Ishikawa (cell line): ENCODE measurements around the gene ZNF441.

Experiments used
- CEBPB ChIP-seq: IDR thresholded peaks from 2 replicates; pipeline ENCODE4 v1.6.1; 2012
- CREB1 ChIP-seq: IDR thresholded peaks from 2 replicates; pipeline ENCODE4 v1.6.1; 2012; ENCODE audit warnings: low read depth
- EGR1 ChIP-seq: IDR thresholded peaks from 2 replicates; pipeline ENCODE4 v1.6.1; 2012
- EP300 ChIP-seq: IDR thresholded peaks from 2 replicates; pipeline ENCODE4 v1.6.1; 2012; ENCODE audit warnings: borderline replicate concordance
- FOXM1 ChIP-seq: IDR thresholded peaks from 2 replicates; pipeline ENCODE4 v1.6.1; 2012; ENCODE audit warnings: low read depth, borderline replicate concordance
- NFIC ChIP-seq: IDR thresholded peaks from 2 replicates; pipeline ENCODE4 v1.6.1; 2012
- RAD21 ChIP-seq: IDR thresholded peaks from 2 replicates; pipeline ENCODE4 v1.6.1; 2012; ENCODE audit warnings: low read depth
- TAF1 ChIP-seq: IDR thresholded peaks from 2 replicates; pipeline ENCODE4 v1.6.1; 2012; ENCODE audit warnings: low read depth, mild to moderate bottlenecking
- TCF12 ChIP-seq: IDR thresholded peaks from 2 replicates; pipeline ENCODE4 v1.6.1; 2012; ENCODE audit warnings: low read depth
- TEAD4 ChIP-seq: IDR thresholded peaks from 2 replicates; pipeline ENCODE4 v1.6.1; 2012
- YY1 ChIP-seq: IDR thresholded peaks from 2 replicates; pipeline ENCODE4 v1.6.1; 2012; ENCODE audit warnings: low read depth
- ZBTB7A ChIP-seq: IDR thresholded peaks from 2 replicates; pipeline ENCODE4 v1.6.1; 2012; ENCODE audit warnings: low read depth
- TF ChIP-seq, protein P1 (sequence below): IDR thresholded peaks from 2 replicates; pipeline ENCODE4 v1.6.1; 2012
- TF ChIP-seq, protein P2 (sequence below): IDR thresholded peaks from 2 replicates; pipeline ENCODE4 v1.6.1; 2012; ENCODE audit warnings: low read depth, mild to moderate bottlenecking
- TF ChIP-seq, protein P3 (sequence below): IDR thresholded peaks from 2 replicates; pipeline ENCODE4 v1.6.1; 2012

Gene ZNF441

DNA sequence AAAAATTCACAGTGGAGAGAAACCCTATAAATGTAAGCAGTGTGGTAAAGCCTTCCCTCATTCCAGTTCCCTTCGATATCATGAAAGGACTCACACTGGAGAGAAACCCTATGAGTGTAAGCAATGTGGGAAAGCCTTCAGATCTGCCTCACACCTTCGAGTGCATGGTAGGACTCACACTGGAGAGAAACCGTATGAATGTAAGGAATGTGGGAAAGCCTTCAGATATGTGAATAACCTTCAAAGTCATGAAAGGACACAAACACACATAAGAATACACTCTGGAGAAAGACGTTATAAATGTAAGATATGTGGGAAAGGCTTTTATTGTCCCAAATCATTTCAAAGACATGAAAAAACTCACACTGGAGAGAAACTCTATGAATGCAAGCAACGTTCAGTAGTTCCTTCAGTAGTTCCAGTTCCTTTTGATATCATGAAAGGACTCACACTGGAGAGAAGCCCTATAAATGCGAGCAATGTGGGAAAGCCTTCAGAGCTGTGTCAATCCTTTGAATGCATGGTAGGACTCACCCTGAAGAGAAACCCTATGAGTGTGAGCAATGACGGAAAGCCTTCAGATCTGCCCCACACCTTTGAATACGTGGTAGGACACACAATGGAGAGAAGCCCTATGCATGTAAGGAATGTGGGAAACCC, 65.6 kb downstream of the ZNF441 start:
- no peak for TF ChIP-seq YY1
- TF ChIP-seq TAF1, result no peak
- no peak for TF ChIP-seq CEBPB
- no peak for TF ChIP-seq RAD21
- TF ChIP-seq EGR1, result no peak
- no peak for TF ChIP-seq TCF12
- no peak for TF ChIP-seq ZBTB7A
- TF ChIP-seq TEAD4, result no peak
- no peak for TF ChIP-seq EP300
- TF ChIP-seq, protein P1, sequence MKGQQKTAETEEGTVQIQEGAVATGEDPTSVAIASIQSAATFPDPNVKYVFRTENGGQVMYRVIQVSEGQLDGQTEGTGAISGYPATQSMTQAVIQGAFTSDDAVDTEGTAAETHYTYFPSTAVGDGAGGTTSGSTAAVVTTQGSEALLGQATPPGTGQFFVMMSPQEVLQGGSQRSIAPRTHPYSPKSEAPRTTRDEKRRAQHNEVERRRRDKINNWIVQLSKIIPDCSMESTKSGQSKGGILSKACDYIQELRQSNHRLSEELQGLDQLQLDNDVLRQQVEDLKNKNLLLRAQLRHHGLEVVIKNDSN, result no peak
- TF ChIP-seq CREB1, result no peak
- TF ChIP-seq, protein P2, sequence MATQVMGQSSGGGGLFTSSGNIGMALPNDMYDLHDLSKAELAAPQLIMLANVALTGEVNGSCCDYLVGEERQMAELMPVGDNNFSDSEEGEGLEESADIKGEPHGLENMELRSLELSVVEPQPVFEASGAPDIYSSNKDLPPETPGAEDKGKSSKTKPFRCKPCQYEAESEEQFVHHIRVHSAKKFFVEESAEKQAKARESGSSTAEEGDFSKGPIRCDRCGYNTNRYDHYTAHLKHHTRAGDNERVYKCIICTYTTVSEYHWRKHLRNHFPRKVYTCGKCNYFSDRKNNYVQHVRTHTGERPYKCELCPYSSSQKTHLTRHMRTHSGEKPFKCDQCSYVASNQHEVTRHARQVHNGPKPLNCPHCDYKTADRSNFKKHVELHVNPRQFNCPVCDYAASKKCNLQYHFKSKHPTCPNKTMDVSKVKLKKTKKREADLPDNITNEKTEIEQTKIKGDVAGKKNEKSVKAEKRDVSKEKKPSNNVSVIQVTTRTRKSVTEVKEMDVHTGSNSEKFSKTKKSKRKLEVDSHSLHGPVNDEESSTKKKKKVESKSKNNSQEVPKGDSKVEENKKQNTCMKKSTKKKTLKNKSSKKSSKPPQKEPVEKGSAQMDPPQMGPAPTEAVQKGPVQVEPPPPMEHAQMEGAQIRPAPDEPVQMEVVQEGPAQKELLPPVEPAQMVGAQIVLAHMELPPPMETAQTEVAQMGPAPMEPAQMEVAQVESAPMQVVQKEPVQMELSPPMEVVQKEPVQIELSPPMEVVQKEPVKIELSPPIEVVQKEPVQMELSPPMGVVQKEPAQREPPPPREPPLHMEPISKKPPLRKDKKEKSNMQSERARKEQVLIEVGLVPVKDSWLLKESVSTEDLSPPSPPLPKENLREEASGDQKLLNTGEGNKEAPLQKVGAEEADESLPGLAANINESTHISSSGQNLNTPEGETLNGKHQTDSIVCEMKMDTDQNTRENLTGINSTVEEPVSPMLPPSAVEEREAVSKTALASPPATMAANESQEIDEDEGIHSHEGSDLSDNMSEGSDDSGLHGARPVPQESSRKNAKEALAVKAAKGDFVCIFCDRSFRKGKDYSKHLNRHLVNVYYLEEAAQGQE, result no peak
- no peak for TF ChIP-seq FOXM1
- TF ChIP-seq, protein P3, sequence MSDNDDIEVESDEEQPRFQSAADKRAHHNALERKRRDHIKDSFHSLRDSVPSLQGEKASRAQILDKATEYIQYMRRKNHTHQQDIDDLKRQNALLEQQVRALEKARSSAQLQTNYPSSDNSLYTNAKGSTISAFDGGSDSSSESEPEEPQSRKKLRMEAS, result no peak
- TF ChIP-seq NFIC, result no peak

DNA sequence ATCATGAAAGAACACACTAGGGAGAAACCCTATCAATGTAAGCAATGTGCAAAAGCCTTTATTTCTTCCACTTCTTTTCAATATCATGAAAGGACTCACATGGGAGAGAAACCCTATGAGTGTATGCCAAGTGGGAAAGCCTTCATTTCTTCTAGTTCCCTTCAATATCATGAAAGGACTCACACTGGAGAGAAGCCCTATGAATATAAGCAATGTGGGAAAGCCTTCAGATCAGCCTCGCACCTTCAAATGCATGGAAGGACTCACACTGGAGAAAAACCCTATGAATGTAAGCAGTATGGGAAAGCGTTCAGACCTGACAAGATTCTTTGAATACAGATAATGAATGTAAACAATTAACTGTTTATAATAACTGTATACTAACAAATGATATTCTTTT, 66.7 kb downstream of the ZNF441 start:
- TF ChIP-seq FOXM1, result no peak
- no peak for TF ChIP-seq YY1
- TF ChIP-seq TAF1, result no peak
- TF ChIP-seq, protein P1, result no peak
- no peak for TF ChIP-seq ZBTB7A
